PFSK-1 (cell line): ENCODE data around the gene CSGALNACT2.

ENCODE experiments used
- FOXP2 ChIP-seq: optimal IDR thresholded peaks from 2 replicates; pipeline ENCODE3; 2011; ENCODE audit warnings: borderline replicate concordance, control low read depth, inconsistent platforms; ENCODE audit not compliant: insufficient read depth; ENCODE audit errors: extremely low read length, extremely low read depth
- POLR2AphosphoS5 ChIP-seq: IDR thresholded peaks from 2 replicates; pipeline ENCODE4 v1.6.1; 2012; ENCODE audit warnings: low read depth, mild to moderate bottlenecking, control low read depth, low read length, moderate library complexity
- REST ChIP-seq, 2 experiments: IDR thresholded peaks; 2 replicates each; pipeline versions ENCODE4 v1.6.1 to v1.8.0; 2011 to 2012; ENCODE audit warnings: low read depth in 2 of 2, low read length in 2 of 2, control low read depth in 1 of 2, inconsistent platforms in 1 of 2, mild to moderate bottlenecking in 1 of 2, moderate library complexity in 1 of 2; ENCODE audit not compliant: insufficient read depth in 1 of 2
- SIN3A ChIP-seq: IDR thresholded peaks from 2 replicates; pipeline ENCODE4 v1.6.1; 2012; ENCODE audit warnings: mild to moderate bottlenecking, low read length, moderate library complexity, borderline replicate concordance; ENCODE audit not compliant: insufficient read depth
- TAF1 ChIP-seq: IDR thresholded peaks from 2 replicates; pipeline ENCODE4 v1.6.1; 2012; ENCODE audit warnings: low read length, control low read depth, borderline replicate concordance; ENCODE audit not compliant: insufficient read depth

GRCh38 chr10:43167498-43167889 is 29.2 kb downstream of the CSGALNACT2 start:
- TF ChIP-seq REST (IDR thresholded peaks at IDR 0.05; ENCODE audit: insufficient read depth in 1 of 2, low read depth in 2 of 2, low read length in 2 of 2), result no peak
- no peak for TF ChIP-seq POLR2AphosphoS5
- TF ChIP-seq TAF1, result no peak
- no peak for TF ChIP-seq SIN3A
- TF ChIP-seq FOXP2, result no peak
